Mesenteric fat pad (tissue), 1 donor: Measurements from ENCODE around the gene SCGB3A2. TPM values are rescaled to one million over a fixed set of nuclear protein-coding genes. Genes with fewer than 3 reads are reported as not detected.
"Not testable (repeated sequence)": the region's sequence is repeated elsewhere in the genome, so short reads cannot be mapped to it uniquely, and the experiment has no call there.

Experiments used
- DNase-seq: peaks from one replicate; pipeline ENCODE4 v3.0.0-alpha.2; 2020; ENCODE audit warnings: low spot score
- total RNA-seq: library from RNA; stranded (reverse); fragmentation: NEBNext Ultra II Directional; extraction: Animal tissue kit (Norgen Biotek cat#: 25700); gene quantifications from one replicate; pipeline ENCODE4 v1.2.1, GENCODE V29; 2021
- donor health status: DM: yes; HTN: yes; CAD: no.

SCGB3A2 gene
- total RNA-seq, 1 donor from 2014 or later = not detected

DNA sequence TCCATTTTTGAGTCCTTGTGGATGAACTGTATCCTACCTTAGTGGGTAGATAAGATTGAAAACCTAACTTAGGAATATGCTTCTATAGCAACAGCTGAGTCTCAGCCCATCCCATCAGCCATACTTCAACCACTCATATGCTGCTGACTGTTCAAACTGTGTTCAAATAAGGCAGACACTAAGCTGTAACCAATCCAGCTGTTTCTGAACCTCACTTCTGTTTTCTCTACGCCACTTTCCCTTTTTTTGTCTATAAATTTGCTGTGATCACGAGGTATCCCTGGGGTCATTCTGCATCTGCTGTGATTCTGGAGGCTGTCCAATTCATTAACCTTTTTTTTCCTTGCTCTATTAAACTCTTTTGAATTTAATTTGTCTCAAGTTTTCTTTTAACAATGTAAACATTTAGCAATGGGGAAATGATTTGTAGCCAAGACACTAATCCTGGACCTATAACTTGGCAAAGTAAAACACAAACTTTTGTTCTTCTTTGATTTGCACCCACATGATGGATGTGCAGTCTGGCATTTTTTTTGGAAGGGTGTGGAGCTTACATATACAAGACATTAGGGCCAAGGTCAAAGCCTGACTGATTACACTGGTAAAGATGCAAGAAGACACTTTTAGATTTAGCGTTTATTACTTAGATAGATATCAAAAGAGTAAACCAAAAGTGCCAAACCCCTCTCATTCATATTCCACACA lies 14.9 kb upstream of the SCGB3A2 start:
- DNase-seq = no peak

DNA sequence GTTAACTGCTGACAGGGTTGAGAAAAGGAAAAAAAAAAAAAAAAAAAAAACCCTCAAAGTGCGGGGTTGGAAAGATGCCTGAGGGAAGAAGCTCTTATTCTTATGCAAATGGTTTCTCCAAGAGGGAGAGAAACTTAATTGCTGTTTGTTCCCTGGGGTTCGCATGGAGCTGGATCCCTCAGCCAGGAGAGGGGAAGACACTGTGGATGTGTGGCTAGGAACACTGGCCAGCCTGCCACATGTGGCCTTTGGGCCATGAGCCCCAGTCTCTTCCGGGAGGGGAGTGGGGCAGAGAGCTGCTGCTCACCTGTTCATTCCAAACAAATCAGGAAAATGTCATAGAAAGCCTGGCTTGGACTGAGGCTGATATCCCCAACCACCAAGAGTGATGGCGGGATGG lies 9.4 kb upstream of the SCGB3A2 start:
- no peak for DNase-seq

DNA sequence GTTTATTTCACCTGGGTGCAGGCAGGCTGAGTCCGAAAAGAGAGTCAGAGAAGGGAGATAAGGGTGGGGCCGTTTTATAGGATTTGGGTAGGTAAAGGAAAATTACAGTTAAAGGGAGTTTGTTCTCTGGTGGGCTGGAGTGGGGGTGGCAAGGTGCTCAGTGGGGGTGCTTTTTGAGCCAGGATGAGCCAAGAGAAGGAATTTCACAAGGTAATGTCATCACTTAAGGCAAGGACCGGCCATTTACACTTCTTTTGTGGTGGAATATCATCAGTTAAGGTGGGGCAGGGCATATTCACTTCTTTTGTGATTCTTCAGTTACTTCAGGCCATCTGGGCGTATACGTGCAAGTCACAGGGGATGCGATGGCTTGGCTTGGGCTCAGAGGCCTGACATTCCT lies 8.6 kb upstream of the SCGB3A2 start:
- not testable (repeated sequence) for DNase-seq

DNA sequence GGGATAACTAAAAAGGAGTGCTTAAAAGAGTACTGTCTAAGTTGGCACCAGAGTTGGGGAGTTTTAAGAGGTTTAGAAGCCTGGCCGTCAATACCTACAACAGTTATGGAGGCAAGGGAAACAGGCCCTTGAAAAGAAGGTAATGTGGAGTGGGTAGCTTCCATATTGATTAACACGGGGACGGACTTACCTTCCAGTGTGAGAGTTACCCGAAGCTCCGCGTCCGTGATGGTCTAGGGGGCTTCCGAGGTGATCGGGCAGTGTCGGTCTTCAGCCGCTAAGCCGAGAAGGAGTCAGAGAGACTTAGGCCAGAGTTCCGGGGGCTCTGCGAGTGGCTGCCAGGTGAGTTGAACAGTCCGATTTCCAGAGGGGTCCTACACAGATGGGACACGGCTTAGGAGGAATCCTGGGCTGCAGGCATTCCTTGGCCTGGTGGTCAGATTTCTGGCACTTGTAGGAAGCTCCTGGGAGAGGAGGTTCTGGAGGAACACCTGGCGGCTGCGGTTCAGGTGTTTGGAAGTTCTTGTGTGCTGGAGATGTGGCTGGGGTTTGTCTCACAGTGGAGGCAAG lies 6.4 kb upstream of the SCGB3A2 start:
- not testable (repeated sequence) for DNase-seq

DNA sequence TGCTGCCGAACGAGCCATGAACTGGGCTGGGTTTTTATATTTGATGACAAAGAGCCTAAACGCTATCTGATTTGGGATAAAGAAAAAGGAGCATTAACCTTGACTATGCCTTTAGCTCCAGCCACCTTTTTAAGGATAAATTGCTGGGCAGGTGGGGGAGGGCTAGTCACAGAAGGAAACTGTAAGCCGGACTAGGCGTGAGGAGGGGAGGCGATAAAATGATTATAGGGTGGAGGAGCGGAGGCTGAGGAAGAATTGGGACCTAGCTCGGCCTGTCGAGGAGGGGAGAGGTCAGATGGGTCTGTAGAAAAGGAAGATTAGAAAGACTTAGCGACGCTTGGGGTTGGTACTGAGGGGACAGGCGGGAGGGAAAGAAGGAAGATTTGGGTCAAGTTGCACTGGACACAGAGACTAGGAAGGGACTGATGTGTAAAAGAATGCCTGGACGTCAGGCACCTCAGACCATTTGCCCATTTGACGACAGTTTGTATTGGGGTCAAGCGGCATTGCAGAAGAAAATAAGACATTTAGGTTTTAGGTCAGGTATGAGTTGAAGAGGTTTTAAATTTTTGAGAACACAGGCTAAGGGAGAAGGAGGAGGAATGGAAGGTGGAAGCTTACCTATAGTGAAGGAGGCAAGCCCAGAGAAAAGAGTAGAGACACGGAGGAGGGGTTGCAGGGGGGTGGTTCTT lies 5.6 kb upstream of the SCGB3A2 start:
- not testable (repeated sequence) for DNase-seq

DNA sequence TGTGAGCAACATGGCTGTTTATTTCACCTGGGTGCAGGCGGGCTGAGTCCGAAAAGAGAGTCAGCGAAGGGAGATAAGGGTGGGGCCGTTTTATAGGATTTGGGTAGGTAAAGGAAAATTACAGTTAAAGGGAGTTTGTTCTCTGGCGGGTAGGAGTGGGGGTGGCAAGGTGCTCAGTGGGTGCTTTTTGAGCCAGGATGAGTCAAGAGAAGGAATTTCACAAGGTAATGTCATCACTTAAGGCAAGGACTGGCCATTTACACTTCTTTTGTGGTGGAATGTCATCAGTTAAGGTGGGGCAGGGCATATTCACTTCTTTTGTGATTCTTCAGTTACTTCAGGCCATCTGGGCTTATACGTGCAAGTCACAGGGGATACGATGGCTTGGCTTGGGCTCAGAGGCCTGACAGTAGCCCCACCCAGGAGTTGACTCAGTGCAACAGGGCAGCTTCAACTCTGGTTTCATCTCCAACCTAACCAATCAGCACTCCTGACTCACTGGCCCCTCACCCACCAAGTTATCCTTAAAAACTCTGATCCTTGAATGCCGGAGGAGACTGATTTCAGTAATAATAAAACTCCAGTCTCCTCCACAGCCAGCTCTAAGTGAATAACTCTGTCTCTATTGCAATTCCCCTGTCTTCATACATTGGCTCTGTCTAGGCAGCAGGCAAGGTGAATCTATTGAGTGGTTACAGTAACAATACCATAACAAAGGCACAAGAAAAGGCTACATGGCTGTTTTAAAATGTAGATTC lies 4.2 kb upstream of the SCGB3A2 start:
- not testable (repeated sequence) for DNase-seq

DNA sequence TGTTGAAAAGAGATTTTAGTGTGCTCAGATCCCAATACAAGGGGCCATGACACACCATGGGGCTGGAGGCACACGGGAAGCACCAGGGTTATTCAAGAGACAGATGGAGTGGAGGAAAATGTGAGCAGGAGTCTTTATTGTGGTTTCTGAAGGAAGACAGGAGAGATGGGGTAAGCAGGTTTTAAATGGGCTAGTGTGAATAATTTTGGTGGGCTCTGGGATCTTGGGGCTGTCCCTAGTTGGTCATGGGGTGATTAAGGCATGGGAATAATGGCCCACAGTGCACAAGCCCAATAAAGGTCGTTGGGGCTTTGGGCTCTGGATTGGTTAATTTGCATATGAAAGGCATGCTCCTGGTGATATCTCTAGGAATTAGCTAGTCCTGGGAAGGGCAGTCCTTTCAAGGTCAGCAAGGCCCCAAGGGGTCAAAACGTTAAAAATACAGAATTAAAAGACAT lies 3.6 kb upstream of the SCGB3A2 start:
- no peak for DNase-seq

DNA sequence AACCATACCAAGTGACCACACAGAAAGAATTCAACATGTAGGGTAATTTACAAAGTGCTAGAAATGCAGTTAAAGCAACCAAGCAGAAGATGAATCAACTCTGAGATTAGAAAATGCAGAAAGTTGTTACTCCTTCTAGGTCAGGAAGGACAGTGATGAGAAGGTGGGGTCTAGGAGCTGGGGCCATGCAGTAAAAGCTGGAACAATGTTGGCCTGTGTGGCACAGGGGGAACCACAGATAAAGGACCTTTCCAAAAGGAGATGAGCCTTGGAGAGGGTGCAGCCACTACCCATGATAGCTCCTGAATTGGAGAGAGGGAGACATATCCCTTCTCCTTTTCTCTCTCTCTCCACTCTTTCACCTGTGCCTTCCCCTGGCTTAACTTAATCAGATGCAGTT lies 2.4 kb upstream of the SCGB3A2 start:
- DNase-seq = no peak

DNA sequence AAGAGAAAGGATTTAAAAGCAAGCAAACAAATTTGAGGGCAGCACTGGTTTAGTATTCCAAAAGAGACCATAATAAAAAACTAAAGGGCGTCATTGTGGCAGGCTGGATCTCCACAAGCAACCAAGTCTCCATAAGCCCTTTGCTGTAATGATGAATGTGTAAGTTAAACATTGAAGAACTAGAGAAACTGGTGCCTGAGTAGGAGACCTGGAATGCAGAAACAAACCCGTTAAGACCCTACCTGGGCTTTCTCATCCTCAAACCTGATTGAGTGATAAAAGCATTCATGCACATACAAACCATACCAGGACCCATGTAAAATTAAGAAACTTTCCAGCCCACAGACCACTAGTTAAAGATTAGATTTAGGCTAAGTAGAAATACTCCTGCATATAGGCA lies 1.9 kb upstream of the SCGB3A2 start:
- DNase-seq = no peak

DNA sequence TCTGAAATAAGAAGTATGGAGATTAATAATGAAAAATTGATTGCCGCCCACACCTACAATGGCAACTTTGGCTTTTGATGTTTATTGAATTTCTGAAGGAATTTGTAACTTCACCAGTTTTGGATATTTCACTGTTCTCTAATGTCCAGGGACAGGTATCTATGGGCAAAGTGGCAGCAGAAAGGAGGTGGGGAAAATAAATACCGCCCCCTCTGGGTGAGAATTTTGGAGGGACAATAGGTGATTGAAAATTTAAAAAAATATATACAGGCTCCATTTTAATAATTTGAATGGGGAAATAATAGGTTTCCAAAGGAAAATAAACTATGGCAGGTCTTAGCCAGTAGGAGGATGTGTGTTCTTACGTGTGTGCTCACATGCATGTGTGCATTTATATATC lies 1.3 kb downstream of the SCGB3A2 start:
- no peak for DNase-seq

DNA sequence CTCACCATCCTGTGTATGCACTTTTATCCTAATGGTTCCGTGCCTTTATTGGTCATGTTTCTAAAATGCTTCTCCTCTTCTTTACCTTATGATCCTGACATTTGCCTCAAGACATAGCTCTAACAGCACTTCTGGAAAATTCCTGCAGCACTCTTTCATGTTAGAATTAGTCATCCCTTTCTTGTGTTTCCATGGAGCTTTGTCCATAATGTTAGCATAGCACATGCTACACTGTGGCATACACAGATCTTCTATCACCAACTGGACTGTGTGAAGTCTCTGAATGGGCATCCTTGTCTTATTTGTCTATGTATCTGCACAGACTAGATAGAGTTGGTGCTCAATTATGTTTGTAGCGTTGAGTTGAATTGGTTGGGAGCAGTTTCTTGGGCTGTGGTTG lies 2.0 kb downstream of the SCGB3A2 start:
- no peak for DNase-seq

DNA sequence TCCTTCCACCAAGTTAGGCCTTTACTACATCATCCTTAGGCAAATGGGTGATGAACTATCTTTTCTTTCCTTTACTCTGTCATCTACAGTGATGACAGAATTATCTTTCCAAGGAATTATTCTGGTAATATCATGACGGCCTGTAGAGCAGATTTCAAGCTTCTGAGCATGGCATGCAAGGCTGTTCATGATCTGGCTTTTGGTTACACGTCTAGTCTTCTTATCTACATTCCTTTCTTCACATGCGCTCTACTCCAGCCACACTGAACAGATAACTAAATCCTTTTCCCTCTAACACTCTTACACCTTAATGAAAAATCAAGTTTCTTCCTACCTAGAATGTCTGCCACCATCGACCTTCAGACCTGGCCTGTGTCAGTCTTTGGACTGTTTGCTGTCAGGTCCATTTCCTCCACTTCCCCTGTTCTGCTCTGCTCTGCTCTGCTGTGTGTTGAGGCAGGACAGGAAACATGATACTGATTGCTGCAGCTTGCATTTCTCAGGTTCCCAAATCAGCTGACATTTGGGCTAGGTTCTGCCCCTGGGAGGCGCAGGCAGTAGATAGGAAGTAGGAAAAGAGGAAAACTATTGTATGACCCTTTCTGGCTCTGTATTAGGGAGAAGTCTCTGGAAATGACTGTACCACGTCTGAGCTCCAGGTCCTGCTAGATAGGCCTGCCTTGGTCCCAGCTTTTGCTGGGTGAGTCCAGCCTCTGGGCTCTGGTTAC lies 4.2 kb downstream of the SCGB3A2 start:
- DNase-seq = no peak

DNA sequence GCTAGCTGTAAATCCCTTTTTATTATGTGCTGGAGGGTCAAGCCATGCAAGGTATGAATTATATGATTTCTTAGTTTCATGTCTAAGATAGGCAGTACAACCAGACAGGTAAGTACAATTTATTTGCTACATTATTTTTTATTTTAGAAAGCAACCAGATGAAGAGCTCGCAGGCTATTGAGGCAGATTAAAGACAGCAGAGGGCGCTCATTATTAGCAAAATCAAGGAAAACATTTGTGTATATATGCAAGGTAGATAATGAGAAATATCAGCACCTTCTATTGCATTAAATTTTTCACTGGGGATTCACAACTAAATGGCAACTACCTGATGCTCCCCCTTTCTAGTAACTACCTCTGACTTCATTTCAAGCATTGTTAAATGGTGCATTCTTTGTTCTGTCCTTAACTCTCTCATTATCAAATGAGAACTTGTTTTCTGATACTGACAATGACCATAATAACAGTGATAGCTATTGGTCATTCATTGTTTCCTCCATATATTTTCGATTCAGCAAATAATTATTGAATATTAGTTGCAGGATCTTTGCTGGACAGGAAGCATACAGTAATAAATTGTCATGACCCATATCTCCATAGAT lies 8.6 kb downstream of the SCGB3A2 start:
- DNase-seq = no peak

DNA sequence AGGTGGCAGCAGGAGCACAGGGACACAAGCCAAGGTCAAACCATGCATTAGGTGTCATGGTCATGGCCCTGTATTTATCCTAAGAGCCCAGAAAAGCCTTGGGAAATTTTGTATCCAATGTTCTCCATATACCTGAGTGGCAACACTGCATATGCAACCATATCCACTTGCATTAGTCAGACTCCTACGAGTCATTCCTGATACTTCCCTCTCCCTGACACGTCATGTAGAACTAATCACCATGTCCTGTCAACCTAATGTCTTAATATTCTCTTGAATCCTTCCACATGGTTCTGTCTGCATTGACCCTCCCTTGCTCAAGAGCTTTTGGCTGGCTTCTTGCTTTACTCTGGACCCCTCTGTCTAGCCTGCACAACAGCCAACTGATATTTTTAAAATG lies 9.4 kb downstream of the SCGB3A2 start:
- no peak for DNase-seq

DNA sequence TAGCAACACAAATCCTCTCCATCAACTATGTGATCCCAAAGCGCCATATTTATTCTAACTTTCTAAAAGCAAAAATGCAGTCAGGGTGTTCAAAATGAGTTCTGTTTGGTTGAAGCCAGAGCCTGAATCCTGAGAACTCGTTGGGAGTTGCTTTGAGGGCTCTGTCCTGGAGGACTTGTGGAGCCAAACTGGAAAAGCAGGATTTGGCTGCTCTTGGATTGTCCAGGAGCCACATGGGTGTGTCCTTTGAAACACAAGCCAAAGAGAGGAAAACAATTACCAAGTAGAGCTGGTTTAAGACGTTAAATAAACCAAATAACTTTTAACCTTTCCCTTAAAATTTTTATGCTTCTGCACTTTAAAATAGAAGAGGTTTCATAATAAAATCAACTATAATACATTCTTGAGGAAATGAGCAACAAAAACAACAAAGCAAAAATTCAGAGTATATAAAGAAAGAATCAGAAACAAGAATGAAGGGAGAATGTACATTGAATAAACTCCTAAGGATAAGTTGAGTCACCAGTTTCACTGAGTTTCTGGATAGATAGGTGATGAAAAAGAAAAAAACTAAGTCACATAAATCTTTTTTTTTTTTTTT lies 14.3 kb downstream of the SCGB3A2 start:
- no peak for DNase-seq

DNA sequence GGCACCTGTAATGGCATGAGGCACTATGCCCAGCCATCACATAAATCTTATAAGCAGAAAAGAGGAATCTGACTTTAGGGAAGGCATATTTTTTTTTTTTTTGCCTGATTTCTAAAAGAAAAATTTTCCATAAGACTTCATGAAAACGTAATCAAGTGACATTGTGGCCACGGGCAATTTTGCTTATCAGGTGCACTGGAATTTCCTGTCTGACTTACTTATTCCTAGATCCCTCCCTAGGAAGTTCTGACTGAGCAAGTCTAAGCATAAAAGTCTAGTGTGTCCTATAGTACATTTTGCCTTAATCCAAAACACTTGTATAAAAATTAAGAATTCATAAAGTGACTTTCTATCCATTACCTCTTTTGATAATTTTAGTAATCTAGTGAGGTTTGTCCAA lies 15.3 kb downstream of the SCGB3A2 start:
- no peak for DNase-seq

DNA sequence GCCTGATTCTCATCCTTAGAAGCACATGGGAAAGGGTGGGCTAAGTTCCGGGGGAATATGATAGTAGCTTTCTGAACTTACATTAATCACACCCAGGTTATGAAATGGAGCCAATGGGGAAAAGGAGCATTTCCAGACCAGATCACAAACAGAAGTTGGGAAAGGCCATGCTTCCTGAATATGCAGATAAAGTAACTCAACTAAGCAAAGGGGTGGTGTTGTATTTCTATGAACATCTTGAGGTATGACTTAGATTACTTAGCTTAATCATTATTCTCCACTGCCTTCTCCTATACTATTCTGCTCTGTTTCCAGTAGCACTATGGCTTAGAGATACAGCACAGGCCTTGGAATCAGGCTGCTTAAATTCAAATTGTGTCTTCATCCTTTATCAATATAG lies 17.4 kb downstream of the SCGB3A2 start:
- DNase-seq = no peak

DNA sequence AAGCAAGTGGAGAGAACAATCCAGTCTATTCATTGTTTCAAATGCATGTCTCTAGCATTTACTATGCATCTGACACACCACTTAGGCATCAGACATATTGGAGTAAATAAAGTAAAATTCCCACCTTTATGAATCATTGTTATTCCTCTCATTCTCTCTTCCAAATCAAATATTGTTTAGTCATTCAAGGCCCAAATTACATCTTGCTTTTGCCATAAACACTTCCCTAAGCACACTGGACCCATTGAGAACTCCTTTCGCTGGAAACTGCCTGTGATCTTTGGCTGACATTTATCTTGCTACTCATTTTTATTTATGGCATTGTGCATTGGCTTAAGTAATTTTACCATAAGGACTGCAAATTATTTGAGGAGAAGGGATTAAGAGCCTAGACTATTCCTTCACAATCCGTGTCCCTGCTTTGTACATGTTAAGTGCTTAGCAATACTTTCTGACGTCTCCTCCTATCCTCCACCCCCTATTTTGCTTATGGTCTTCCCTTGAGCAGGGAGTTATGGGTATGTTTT lies 20.4 kb downstream of the SCGB3A2 start:
- no peak for DNase-seq

DNA sequence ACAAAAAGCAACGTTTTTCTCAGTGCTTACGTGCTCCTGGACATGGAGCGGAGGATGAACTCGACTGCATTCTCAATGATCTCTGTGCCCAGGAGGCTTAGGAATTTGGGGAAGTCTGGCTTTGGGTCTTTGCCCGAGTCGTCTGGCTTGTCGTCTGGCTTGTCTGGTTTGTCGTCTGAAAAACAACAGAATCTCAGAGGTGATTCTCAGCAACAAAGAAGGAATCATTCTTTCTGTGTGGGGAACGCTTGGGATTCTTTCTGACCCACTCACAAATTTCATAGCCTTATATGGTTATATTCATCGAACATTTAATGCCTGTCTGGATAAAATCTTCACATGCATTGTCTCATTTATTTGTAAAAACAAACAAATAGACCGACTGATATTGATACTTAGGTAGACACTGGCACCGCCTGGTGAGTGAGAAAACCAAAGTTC lies 23.1 kb downstream of the SCGB3A2 start:
- DNase-seq = no peak

DNA sequence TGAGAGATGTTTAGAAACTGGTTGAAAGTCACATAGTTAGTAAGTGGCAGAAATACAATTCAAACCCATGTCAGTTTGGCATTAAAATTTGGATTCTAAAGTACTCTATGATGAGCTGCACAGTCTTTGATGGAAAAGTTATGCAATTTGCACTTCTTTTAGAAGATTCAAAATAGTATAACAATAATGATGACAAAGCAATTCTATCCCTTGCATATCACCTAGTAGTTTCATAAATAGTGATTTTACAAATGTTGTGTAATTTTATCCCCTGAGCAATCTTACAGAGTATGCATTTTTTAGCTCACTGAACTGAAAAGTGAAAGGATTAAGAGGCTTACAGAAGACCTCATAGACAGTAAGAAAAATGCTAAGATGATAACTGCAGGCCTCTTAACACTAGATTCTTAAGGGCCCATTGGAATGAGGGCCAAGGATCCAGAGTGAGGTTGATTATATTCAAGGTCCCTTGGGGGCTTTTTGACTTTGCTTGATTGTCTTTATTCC lies 24.2 kb downstream of the SCGB3A2 start:
- no peak for DNase-seq
